A549 (cell line): ENCODE data around the gene CFAP61. TPM values are rescaled to one million over a fixed set of nuclear protein-coding genes. Genes with fewer than 3 reads are reported as not detected.

Experiments used
- ATAC-seq, 2 experiments: fragments of 200-7000 bp in 1 of 2; fragments of >200 bp in 1 of 2; cut with Nextera tagmentation in 1 of 2; cut with Tn5 transposase in 1 of 2; 3 replicates each; pipeline versions ENCODE4 v1.8.0 to v1.9.1; 2018 to 2020; ENCODE audit warnings: mild to moderate bottlenecking in 1 of 2, moderate library complexity in 1 of 2
- CTCF ChIA-PET: fragments of 300-600 bp; sonication (Branson Sonifier 250); formaldehyde crosslinking; extraction: SDS; loops from one replicate; lab custom pipeline; 2021; ENCODE audit warnings: antibody characterized with exemption, inconsistent platforms; lab: Yijun Ruan, JAX
- POLR2A ChIA-PET: fragments of 350-600 bp; formaldehyde crosslinking; extraction: SDS; loops from one replicate; lab custom pipeline; 2021; ENCODE audit warnings: antibody characterized with exemption, inconsistent platforms; lab: Yijun Ruan, JAX
- DNase-seq, 2 experiments: peaks; one replicate each; pipeline versions ENCODE4 v3.0.0 to v3.0.0-alpha.2; 2011 to 2016; ENCODE audit warnings: low read depth in 1 of 2, low spot score in 1 of 2
- FAIRE-seq: peaks from 2 replicates; lab custom pipeline; 2011; peaks lifted over from hg19 to GRCh38; lab: Jason Lieb, UNC
- H3K27ac ChIP-seq, 2 experiments: fragments of >200 bp; sonication (Bioruptor Twin); formaldehyde crosslinking; 3 replicates each; pipeline ENCODE4 v1.5.1; 2016 to 2017
- H3K4me1 ChIP-seq: fragments of >200 bp; sonication (Bioruptor Twin); formaldehyde crosslinking; 3 replicates; pipeline ENCODE4 v1.6.1; 2016
- H3K4me2 ChIP-seq: fragments of >200 bp; sonication (Bioruptor Twin); formaldehyde crosslinking; 3 replicates; pipeline ENCODE4 v1.6.1; 2016
- H3K4me3 ChIP-seq: fragments of >200 bp; sonication (Bioruptor Twin); formaldehyde crosslinking; 3 replicates; pipeline ENCODE4 v1.5.1; 2016
- H3K9me3 ChIP-seq: fragments of >200 bp; sonication (Bioruptor Twin); formaldehyde crosslinking; 3 replicates; pipeline ENCODE4 v1.6.1; 2016
- CBX8 ChIP-seq: fragments of 200-600 bp; sonication (generic); IDR thresholded peaks from 2 replicates; pipeline ENCODE4 v1.6.1; 2016
- CHD2 ChIP-seq: fragments of 150-350 bp; IDR thresholded peaks from 2 replicates; pipeline ENCODE4 v1.6.1; 2014; ENCODE audit warnings: low read length; ENCODE audit not compliant: partially characterized antibody
- CTCF ChIP-seq: fragments of >200 bp; sonication (Bioruptor Twin); formaldehyde crosslinking; IDR thresholded peaks from 3 replicates; pipeline ENCODE4 v1.5.1; 2016
- EP300 ChIP-seq, 2 experiments: fragments of >200 bp; sonication (Bioruptor Twin); formaldehyde crosslinking; IDR thresholded peaks; 2 replicates in 1 of 2; 3 replicates in 1 of 2; pipeline ENCODE4 v1.6.1; 2016 to 2017
- ESRRA ChIP-seq: fragments of 150-350 bp; IDR thresholded peaks from 2 replicates; pipeline ENCODE4 v1.6.1; 2014; ENCODE audit warnings: mild to moderate bottlenecking, low read length, borderline replicate concordance
- FOSB ChIP-seq: fragments of 250-450 bp; sonication (Bioruptor Pico); IDR thresholded peaks from 2 replicates; pipeline ENCODE4 v1.5.0; 2020; ENCODE audit warnings: mild to moderate bottlenecking, moderate library complexity
- FOXS1 ChIP-seq: fragments of 250-450 bp; sonication (Bioruptor Pico); IDR thresholded peaks from 2 replicates; pipeline ENCODE4 v1.5.0; 2020; ENCODE audit warnings: mild to moderate bottlenecking, moderate library complexity
- GATA3 ChIP-seq: IDR thresholded peaks from 2 replicates; pipeline ENCODE4 v1.6.1; 2012; ENCODE audit warnings: borderline replicate concordance
- HDAC2 ChIP-seq: fragments of 200-600 bp; sonication (generic); IDR thresholded peaks from 2 replicates; pipeline ENCODE4 v1.6.1; 2016
- HES2 ChIP-seq: fragments of >200 bp; sonication (Bioruptor Twin); formaldehyde crosslinking; IDR thresholded peaks from 2 replicates; pipeline ENCODE4 v1.6.1; 2016
- HEYL ChIP-seq: fragments of 250-450 bp; sonication (Bioruptor Pico); IDR thresholded peaks from 2 replicates; pipeline ENCODE4 v1.8.0; 2021; ENCODE audit warnings: mild to moderate bottlenecking, moderate library complexity
- HOXA7 ChIP-seq: fragments of 250-450 bp; sonication (Bioruptor Pico); IDR thresholded peaks from 2 replicates; pipeline ENCODE4 v1.5.0; 2020; ENCODE audit warnings: mild to moderate bottlenecking, moderate library complexity
- HOXB5 ChIP-seq: fragments of 250-450 bp; sonication (Bioruptor Pico); IDR thresholded peaks from 2 replicates; pipeline ENCODE4 v1.5.0; 2020; ENCODE audit warnings: mild to moderate bottlenecking, moderate library complexity
- MYC ChIP-seq: IDR thresholded peaks from 2 replicates; pipeline ENCODE4 v1.6.1; 2012; ENCODE audit warnings: mild to moderate bottlenecking, inconsistent platforms, low read length, improper control_type of control experiment, borderline replicate concordance
- NPAS2 ChIP-seq: fragments of 250-450 bp; sonication (Bioruptor Pico); IDR thresholded peaks from 2 replicates; pipeline ENCODE4 v1.8.0; 2022; ENCODE audit warnings: mild to moderate bottlenecking, moderate library complexity, borderline replicate concordance
- RARB ChIP-seq: fragments of 250-450 bp; sonication (Bioruptor Pico); IDR thresholded peaks from 2 replicates; pipeline ENCODE4 v1.8.0; 2021; ENCODE audit warnings: mild to moderate bottlenecking, moderate library complexity
- REST ChIP-seq: fragments of 200-600 bp; sonication (generic); IDR thresholded peaks from 2 replicates; pipeline ENCODE4 v1.6.1; 2016; ENCODE audit warnings: antibody characterized with exemption, mild to moderate bottlenecking, moderate library complexity
- RFX5 ChIP-seq: fragments of 450-650 bp; IDR thresholded peaks from 2 replicates; pipeline ENCODE4 v1.7.1; 2014; ENCODE audit warnings: antibody characterized with exemption, mild to moderate bottlenecking, moderate library complexity
- TFCP2L1 ChIP-seq: fragments of 250-450 bp; sonication (Bioruptor Pico); IDR thresholded peaks from 2 replicates; pipeline ENCODE4 v1.5.0; 2021; ENCODE audit warnings: mild to moderate bottlenecking
- ZC3H11A ChIP-seq: fragments of 450-650 bp; IDR thresholded peaks from 2 replicates; pipeline ENCODE4 v1.6.1; 2014; ENCODE audit warnings: antibody characterized with exemption, mild to moderate bottlenecking
- ZFP36 ChIP-seq: fragments of 450-650 bp; IDR thresholded peaks from 2 replicates; pipeline ENCODE4 v1.6.1; 2014; ENCODE audit warnings: borderline replicate concordance; ENCODE audit not compliant: partially characterized antibody
- ZSCAN20 ChIP-seq: fragments of 250-450 bp; sonication (Bioruptor Pico); IDR thresholded peaks from 2 replicates; pipeline ENCODE4 v1.8.0; 2022; ENCODE audit warnings: mild to moderate bottlenecking, moderate library complexity
- WGBS: methylation state at CpG from one replicate; pipeline ENCODE4 v1.1.6; 2017; ENCODE audit errors: missing lambda C conversion rate; 5-methylcytosine and 5-hydroxymethylcytosine counted together
- polyA plus RNA-seq, 4 experiments: library from polyadenylated mRNA; depleted of rRNA in 3 of 4; stranded (reverse); fragments of >200 nt; fragmentation: RNase III in 1 of 4; extraction: RNeasy Plus Mini Kit Qiagen cat#74134 plus additional on column Dnase treatment in 1 of 4; gene quantifications; 2 replicates in 3 of 4; 3 replicates in 1 of 4; pipeline ENCODE4 v1.2.3, GENCODE V29; 2011 to 2017
- TF ChIP-seq, protein P1 (sequence below): fragments of 250-450 bp; sonication (Bioruptor Pico); IDR thresholded peaks from 2 replicates; pipeline ENCODE4 v1.5.0; 2020; ENCODE audit warnings: low read depth, mild to moderate bottlenecking, moderate library complexity
- TF ChIP-seq, protein P2 (sequence below): fragments of 250-450 bp; sonication (Bioruptor Pico); IDR thresholded peaks from 2 replicates; pipeline ENCODE4 v1.5.0; 2021; ENCODE audit warnings: mild to moderate bottlenecking, moderate library complexity, borderline replicate concordance
- TF ChIP-seq, protein P3 (sequence below): fragments of 150-350 bp; IDR thresholded peaks from 2 replicates; pipeline ENCODE4 v1.6.1; 2014; ENCODE audit warnings: low read depth, mild to moderate bottlenecking, low read length

Gene CFAP61
- polyA plus RNA-seq, 2 of the 4 experiments (the other 2 are of a cell fraction): 0.39 to 0.70 TPM

- Histone ChIP-seq H3K9me3 (no peaks in the 10 kb centered on the region), H3K4me2 (no peak overlapping the region), H3K4me1 (peaks cover 31% of the 10 kb centered on the region), H3K27ac (no peak overlapping the region), H3K4me3 (no peak overlapping the region)
- DNase-seq (no peak), FAIRE-seq (no peak), ATAC-seq (no peak)
- ChIA-PET POLR2A (no interaction called here), CTCF (no interaction called here)
- TF ChIP-seq HEYL (CRISPR knock-in tag): no peak
- no peak for TF ChIP-seq EP300 (IDR thresholded peaks at IDR 0.05)
- TF ChIP-seq, protein P1, sequence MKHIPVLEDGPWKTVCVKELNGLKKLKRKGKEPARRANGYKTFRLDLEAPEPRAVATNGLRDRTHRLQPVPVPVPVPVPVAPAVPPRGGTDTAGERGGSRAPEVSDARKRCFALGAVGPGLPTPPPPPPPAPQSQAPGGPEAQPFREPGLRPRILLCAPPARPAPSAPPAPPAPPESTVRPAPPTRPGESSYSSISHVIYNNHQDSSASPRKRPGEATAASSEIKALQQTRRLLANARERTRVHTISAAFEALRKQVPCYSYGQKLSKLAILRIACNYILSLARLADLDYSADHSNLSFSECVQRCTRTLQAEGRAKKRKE: no peak
- TF ChIP-seq, protein P2, sequence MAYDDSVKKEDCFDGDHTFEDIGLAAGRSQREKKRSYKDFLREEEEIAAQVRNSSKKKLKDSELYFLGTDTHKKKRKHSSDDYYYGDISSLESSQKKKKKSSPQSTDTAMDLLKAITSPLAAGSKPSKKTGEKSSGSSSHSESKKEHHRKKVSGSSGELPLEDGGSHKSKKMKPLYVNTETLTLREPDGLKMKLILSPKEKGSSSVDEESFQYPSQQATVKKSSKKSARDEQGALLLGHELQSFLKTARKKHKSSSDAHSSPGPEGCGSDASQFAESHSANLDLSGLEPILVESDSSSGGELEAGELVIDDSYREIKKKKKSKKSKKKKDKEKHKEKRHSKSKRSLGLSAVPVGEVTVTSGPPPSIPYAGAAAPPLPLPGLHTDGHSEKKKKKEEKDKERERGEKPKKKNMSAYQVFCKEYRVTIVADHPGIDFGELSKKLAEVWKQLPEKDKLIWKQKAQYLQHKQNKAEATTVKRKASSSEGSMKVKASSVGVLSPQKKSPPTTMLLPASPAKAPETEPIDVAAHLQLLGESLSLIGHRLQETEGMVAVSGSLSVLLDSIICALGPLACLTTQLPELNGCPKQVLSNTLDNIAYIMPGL (CRISPR knock-in tag): no peak
- no peak for TF ChIP-seq HDAC2
- TF ChIP-seq ZSCAN20 (CRISPR knock-in tag): no peak
- TF ChIP-seq RARB (CRISPR knock-in tag): no peak
- no peak for TF ChIP-seq NPAS2
- no peak for TF ChIP-seq ZFP36
- no peak for TF ChIP-seq HOXA7
- TF ChIP-seq, protein P3, sequence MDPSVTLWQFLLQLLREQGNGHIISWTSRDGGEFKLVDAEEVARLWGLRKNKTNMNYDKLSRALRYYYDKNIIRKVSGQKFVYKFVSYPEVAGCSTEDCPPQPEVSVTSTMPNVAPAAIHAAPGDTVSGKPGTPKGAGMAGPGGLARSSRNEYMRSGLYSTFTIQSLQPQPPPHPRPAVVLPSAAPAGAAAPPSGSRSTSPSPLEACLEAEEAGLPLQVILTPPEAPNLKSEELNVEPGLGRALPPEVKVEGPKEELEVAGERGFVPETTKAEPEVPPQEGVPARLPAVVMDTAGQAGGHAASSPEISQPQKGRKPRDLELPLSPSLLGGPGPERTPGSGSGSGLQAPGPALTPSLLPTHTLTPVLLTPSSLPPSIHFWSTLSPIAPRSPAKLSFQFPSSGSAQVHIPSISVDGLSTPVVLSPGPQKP: no peak
- no peak for TF ChIP-seq FOSB (CRISPR knock-in tag)
- no peak for TF ChIP-seq HOXB5 (CRISPR knock-in tag)
- no peak for TF ChIP-seq ESRRA
- no peak for TF ChIP-seq FOXS1 (CRISPR knock-in tag)
- TF ChIP-seq TFCP2L1 (CRISPR knock-in tag): no peak
- TF ChIP-seq CTCF: no peak
- TF ChIP-seq RFX5: no peak
- 57% methylated on average over 18 of the region's 18 CpGs for WGBS
Observed at GRCh38 chr20:20365480-20366161, 313.3 kb downstream of the CFAP61 start.

DNA sequence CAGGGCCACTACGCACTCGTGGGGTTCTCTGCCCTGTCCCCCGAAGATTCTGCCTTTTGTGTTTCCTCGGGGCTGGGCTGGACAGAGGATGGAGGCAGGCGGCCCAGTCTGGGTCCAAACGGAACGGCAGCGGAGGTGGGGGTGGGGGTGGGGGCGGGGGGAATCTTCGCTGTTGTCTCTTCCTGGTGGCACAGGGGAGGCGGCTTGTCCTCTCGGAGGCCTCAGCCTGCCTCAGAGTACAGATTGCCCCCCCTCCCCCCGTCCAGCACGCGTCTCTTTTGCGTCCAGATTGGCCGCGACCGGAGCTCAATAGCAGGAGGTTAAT lies 314.2 kb downstream of the CFAP61 start:
- 29% methylated on average over 13 of the region's 19 CpGs for WGBS
- Histone ChIP-seq H3K4me2 (peak overlapping the region; percentile 94), H3K4me1 (peaks cover 31% of the 10 kb centered on the region), H3K4me3 (no peak overlapping the region; the same call in 2 of the 3 replicates), H3K27ac (no peak overlapping the region), H3K9me3 (no peaks in the 10 kb centered on the region)
- POLR2A ChIA-PET: no interaction called here
- ATAC-seq (no peak), FAIRE-seq (no peak), DNase-seq (no peak)
- CTCF ChIA-PET: no interaction called here
- TF ChIP-seq, protein P2 (CRISPR knock-in tag): no peak
- TF ChIP-seq ZC3H11A: no peak
- no peak for TF ChIP-seq HES2
- TF ChIP-seq CHD2: no peak
- no peak for TF ChIP-seq MYC
- no peak for TF ChIP-seq CBX8
- no peak for TF ChIP-seq ESRRA
- no peak for TF ChIP-seq REST
- TF ChIP-seq GATA3: no peak
